Measurements from ENCODE around the gene SLC4A1AP.

The SLC4A1AP gene

DNA sequence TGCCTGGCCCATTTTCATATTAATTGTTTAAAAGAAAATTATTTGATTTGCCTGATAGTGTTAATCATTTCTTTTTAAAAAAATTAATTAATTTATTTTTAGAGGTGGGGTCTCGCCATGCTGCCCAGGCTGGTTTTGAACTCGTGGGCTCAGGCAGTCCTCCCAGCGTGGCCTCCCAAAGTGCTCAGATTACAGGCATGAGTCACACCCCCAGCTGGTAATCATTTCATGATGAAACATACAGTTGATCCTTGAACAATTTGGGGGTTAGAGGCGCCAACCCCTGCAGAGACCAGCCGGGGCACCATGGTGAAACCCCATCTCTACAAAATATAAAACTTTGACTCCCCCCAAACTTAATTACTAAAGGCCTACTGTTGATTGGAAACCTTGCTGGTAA lies 26.9 kb upstream of the SLC4A1AP start:
- DNase-seq, result no peak
- H3K36me3 Mint-ChIP-seq, result peaks cover 44 to 56% of the 10 kb centered on the region in 2 donors
- H3K27ac Mint-ChIP-seq, result no peak overlapping the region

DNA sequence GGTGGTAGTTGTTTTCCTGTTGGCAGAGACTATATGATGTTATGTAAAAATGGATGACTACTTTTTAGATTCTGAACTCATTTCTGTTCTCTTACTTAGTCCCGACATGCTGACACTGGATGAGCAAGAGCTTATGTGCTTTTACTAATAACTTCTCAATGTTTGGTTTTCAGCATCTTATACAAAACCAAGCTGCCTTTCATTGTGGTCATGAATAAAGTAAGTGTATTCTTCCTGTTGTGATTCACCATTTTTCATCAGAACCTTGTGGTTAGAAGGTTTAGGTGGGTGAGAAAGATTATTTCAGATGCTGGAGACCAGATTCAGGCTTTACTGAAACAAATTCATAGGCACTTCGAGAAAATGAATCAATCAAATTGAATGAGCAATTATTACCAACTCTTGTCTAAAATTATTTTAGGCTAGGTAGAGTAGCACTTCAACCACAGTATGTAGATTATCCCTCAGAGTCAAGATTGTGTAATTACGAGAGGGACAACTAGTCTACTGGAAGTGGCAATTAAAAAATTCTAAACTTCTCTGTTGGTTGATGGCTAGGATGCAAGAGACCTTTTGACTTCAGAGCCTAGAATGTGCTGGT lies 25.6 kb upstream of the SLC4A1AP start:
- H3K9me3 Mint-ChIP-seq, result no peaks in the 10 kb centered on the region
- H3K4me1 Mint-ChIP-seq, result peaks cover 5% of the 10 kb centered on the region in 2 donors
- peak overlapping the region; percentile 16 for H3K27ac Mint-ChIP-seq
- H3K4me3 Mint-ChIP-seq, result no peak overlapping the region
- no peak for DNase-seq
- peak in 1 of 2 donors; percentile 52 for ATAC-seq (replicated peaks)
- H3K27me3 Mint-ChIP-seq, result no peaks in the 10 kb centered on the region
- peaks cover 39 to 49% of the 10 kb centered on the region in 2 donors for H3K36me3 Mint-ChIP-seq

More for the DNA sequence above, 26.9 kb upstream of the SLC4A1AP start:
- ATAC-seq (replicated peaks), result no peak
- H3K4me1 Mint-ChIP-seq, result peaks cover 5 to 8% of the 10 kb centered on the region in 2 donors
- no peaks in the 10 kb centered on the region for H3K9me3 Mint-ChIP-seq
- H3K27me3 Mint-ChIP-seq, result no peaks in the 10 kb centered on the region
- no peak overlapping the region for H3K4me3 Mint-ChIP-seq

DNA sequence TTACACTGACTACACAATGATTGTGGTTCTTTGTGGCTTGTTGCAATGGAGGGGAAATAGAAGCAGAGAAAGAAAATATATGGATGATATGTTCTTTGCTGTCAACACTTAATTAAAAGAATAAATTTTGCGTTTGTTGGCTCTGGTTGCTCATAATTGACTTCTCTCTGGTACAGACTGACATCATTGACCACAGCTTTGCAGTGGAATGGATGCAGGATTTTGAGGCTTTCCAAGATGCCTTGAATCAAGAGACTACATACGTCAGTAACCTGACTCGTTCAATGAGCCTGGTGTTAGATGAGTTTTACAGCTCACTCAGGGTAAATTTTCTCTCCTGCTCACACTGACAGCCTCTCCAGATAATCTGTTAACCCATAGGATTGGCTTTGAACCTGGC lies 25.0 kb upstream of the SLC4A1AP start:
- Mint-ChIP-seq H3K27me3 (no peaks in the 10 kb centered on the region), H3K4me3 (no peak overlapping the region), H3K27ac (peak overlapping the region; percentile 15), H3K4me1 (peaks cover 5% of the 10 kb centered on the region in 2 donors), H3K36me3 (peaks cover 39 to 46% of the 10 kb centered on the region in 2 donors), H3K9me3 (no peaks in the 10 kb centered on the region)
- DNase-seq (no peak), ATAC-seq (replicated peaks) (no peak)

DNA sequence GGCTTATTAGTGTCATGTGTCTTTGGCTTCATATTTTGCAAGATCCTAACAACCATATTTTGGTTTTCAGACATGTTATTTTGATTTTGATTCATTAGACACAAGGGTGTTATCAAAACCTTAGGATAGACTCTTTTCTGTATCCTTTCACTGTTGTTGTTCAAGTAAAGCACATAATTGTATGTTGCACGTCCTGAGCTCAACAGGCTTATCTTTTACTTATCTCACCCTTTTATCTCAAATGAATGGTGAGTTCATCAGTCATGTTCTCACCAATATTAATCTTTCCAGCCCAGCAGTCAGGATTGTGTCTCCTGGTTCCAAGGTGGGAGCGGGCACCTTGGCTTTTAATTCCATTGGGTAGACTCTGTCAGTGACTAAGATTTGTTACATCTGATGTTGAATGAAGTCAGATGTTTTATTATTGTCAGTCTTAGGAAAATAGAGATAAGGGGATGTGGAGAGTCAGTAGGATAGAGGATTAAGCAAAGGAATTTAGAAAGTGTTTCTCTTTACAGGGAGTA lies 22.9 kb upstream of the SLC4A1AP start:
- H3K4me3 Mint-ChIP-seq, result no peak overlapping the region
- H3K4me1 Mint-ChIP-seq, result peaks cover 3 to 5% of the 10 kb centered on the region in 2 donors
- no peaks in the 10 kb centered on the region for H3K9me3 Mint-ChIP-seq
- no peak for ATAC-seq (replicated peaks)
- peaks cover 29 to 33% of the 10 kb centered on the region in 2 donors for H3K36me3 Mint-ChIP-seq
- no peak for DNase-seq
- no peak overlapping the region for H3K27ac Mint-ChIP-seq
- no peaks in the 10 kb centered on the region for H3K27me3 Mint-ChIP-seq

DNA sequence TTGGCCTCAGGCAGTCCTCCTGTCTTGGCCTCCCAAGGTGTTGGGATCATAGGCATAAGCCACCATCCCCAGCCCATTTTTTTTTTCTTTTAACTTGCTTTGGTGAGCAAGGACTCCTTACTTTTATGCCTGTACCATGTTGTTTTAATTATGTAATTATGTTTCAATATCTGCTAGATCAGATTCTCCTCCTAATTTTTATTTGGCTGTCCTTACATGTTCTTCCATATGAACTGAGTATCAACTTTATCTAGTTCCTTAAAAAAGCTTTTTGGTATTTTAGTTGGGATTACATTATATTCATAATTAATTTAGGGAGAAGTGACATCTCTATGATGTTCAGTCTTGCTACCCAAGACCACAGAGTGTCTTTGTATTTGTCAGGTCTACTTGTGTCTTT lies 18.5 kb upstream of the SLC4A1AP start:
- DNase-seq, result no peak
- H3K4me1 Mint-ChIP-seq, result no peaks in the 10 kb centered on the region
- H3K27ac Mint-ChIP-seq, result no peak overlapping the region
- peaks cover 24 to 31% of the 10 kb centered on the region in 2 donors for H3K36me3 Mint-ChIP-seq
- H3K27me3 Mint-ChIP-seq, result no peaks in the 10 kb centered on the region
- no peak for ATAC-seq (replicated peaks)
- no peak overlapping the region for H3K4me3 Mint-ChIP-seq
- H3K9me3 Mint-ChIP-seq, result no peaks in the 10 kb centered on the region

DNA sequence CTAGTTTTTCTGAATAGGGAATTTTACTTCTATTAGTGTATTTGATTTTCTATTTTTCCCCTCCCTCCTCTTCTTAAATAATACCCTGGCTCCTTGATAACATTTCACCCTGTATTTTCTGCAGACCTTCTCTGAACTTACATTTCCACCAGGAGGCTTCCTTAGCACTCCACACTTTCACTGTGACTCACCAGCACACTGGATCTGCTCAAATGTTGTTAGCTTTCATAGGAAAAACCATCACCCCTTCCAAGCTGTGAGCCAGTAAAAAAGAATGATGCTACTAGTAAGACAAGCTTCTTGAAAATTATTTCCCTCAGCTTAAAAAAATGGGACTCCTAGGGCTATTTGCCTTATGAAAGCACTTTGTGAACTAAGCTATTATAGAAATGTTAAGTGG lies 16.4 kb upstream of the SLC4A1AP start:
- Mint-ChIP-seq H3K9me3 (no peaks in the 10 kb centered on the region), H3K4me1 (no peaks in the 10 kb centered on the region), H3K27ac (no peak overlapping the region), H3K27me3 (no peaks in the 10 kb centered on the region), H3K36me3 (peaks cover 20 to 31% of the 10 kb centered on the region in 2 donors), H3K4me3 (no peak overlapping the region)
- no peak for ATAC-seq (replicated peaks)
- no peak for DNase-seq

DNA sequence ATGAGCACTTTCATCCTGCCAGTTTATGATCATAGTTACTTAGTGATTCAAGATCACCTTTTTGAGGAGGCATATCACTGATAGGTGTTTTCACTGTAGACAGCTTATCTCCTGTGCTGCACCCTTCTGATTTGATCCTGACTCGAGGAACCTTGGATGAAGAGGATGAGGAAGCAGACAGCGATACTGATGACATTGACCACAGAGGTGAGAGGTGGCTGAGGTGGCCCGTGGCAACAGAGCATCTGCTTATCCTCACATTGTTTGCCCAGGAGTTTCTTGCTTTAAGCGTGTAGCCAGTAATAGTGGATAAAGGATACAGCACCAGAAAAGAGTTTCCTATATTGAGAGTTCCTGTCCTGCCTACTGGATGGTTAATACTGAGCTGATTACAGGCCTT lies 16.0 kb upstream of the SLC4A1AP start:
- H3K4me3 Mint-ChIP-seq, result no peak overlapping the region
- DNase-seq, result no peak
- H3K27ac Mint-ChIP-seq, result no peak overlapping the region
- H3K4me1 Mint-ChIP-seq, result no peaks in the 10 kb centered on the region
- ATAC-seq (replicated peaks), result no peak
- H3K27me3 Mint-ChIP-seq, result no peaks in the 10 kb centered on the region
- H3K9me3 Mint-ChIP-seq, result no peaks in the 10 kb centered on the region
- H3K36me3 Mint-ChIP-seq, result peaks cover 20 to 32% of the 10 kb centered on the region in 2 donors

DNA sequence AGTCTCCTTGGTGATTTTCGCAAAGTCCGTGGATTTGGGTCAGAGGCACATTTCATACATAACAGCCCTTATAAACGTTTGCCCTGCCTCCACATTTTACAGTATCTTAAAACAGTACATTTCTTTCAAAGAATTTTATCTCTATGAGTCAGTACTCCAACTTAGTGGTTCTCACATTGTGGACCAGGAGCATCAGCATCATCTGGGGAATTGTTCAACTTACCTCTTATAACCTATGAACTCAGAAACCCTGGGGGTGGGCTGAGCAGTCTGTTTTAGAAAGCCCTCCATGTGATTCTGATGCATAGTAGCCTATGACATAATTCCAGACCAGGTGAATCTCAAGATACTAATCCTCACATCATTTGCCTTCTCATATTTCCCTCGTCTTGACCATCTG lies 12.6 kb upstream of the SLC4A1AP start:
- Mint-ChIP-seq H3K4me3 (no peak overlapping the region), H3K27me3 (no peaks in the 10 kb centered on the region), H3K27ac (no peak overlapping the region), H3K36me3 (peaks cover 43 to 51% of the 10 kb centered on the region in 2 donors), H3K4me1 (peaks cover 6 to 12% of the 10 kb centered on the region in 2 donors), H3K9me3 (no peaks in the 10 kb centered on the region)
- no peak for ATAC-seq (replicated peaks)
- DNase-seq, result no peak

DNA sequence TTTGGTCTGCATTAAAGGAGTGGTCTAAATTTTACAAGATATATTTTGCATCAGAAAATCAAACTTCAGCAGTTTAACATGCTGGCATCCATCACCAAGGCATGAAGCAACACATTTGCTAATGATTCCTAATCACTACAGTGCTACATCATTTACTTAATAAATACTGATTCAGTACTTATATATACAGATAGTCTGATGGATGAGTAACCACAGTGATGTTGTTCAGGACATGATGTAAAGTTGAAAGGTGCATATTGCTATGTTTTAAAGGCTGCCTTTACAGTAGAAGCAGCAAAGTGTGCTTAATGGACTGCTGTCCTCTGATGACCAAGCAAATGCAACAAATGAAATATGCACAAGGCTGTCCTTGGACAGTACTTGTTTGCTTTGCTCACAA lies 11.3 kb upstream of the SLC4A1AP start:
- Mint-ChIP-seq H3K27ac (no peak overlapping the region), H3K36me3 (peaks cover 48 to 58% of the 10 kb centered on the region in 2 donors), H3K4me3 (no peak overlapping the region), H3K4me1 (peaks cover 6 to 12% of the 10 kb centered on the region in 2 donors), H3K9me3 (no peaks in the 10 kb centered on the region), H3K27me3 (no peaks in the 10 kb centered on the region)
- DNase-seq (no peak), ATAC-seq (replicated peaks) (no peak)

DNA sequence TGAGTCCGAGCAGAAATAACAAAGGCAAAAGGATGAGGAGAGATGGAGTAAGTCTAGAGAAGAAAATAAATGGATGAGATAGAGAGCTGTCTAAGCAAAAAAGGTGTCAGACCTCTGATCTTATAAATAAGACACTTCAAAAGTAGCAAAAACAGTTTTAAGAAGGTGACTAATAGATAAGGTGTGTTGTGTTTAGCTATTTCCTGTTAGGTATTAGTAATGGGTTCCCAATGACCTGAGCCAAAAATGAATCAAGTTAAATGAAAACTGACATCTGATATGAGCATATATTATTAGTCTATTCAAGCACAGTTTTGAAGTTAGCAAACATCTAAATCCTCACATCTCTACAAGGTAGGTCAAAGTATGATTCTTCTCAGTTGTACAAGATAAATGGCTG lies 10.9 kb upstream of the SLC4A1AP start:
- no peak overlapping the region for H3K27ac Mint-ChIP-seq
- H3K9me3 Mint-ChIP-seq, result no peaks in the 10 kb centered on the region
- no peak for ATAC-seq (replicated peaks)
- peaks cover 44 to 55% of the 10 kb centered on the region in 2 donors for H3K36me3 Mint-ChIP-seq
- no peaks in the 10 kb centered on the region for H3K27me3 Mint-ChIP-seq
- H3K4me3 Mint-ChIP-seq, result no peak overlapping the region
- no peak for DNase-seq
- H3K4me1 Mint-ChIP-seq, result peaks cover 6 to 12% of the 10 kb centered on the region in 2 donors

DNA sequence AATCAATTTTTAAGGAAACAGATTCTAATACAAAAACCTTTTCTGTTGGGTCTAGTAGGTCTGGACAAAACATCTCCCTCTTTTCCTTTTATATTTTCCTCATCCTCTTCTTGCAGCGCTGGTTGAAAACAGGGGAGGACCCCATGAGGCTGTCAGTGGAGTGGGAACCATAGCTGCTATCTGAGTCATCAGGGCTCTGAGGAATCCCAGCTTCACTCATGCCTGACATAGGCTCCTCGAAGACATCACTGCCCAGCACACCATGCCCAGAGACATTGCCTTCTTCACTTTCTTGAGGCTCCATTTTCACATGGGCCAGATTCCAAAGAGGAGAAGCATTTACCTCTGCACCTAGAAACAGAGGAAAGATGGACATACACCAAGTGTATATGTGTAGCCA lies 10.3 kb upstream of the SLC4A1AP start:
- ATAC-seq (replicated peaks) (no peak), DNase-seq (no peak)
- H3K9me3 Mint-ChIP-seq, result no peaks in the 10 kb centered on the region
- H3K36me3 Mint-ChIP-seq, result peaks cover 38 to 50% of the 10 kb centered on the region in 2 donors
- H3K4me1 Mint-ChIP-seq, result peaks cover 6 to 12% of the 10 kb centered on the region in 2 donors
- H3K4me3 Mint-ChIP-seq, result no peak overlapping the region
- no peaks in the 10 kb centered on the region for H3K27me3 Mint-ChIP-seq
- peak overlapping the region; percentile 77 for H3K27ac Mint-ChIP-seq

DNA sequence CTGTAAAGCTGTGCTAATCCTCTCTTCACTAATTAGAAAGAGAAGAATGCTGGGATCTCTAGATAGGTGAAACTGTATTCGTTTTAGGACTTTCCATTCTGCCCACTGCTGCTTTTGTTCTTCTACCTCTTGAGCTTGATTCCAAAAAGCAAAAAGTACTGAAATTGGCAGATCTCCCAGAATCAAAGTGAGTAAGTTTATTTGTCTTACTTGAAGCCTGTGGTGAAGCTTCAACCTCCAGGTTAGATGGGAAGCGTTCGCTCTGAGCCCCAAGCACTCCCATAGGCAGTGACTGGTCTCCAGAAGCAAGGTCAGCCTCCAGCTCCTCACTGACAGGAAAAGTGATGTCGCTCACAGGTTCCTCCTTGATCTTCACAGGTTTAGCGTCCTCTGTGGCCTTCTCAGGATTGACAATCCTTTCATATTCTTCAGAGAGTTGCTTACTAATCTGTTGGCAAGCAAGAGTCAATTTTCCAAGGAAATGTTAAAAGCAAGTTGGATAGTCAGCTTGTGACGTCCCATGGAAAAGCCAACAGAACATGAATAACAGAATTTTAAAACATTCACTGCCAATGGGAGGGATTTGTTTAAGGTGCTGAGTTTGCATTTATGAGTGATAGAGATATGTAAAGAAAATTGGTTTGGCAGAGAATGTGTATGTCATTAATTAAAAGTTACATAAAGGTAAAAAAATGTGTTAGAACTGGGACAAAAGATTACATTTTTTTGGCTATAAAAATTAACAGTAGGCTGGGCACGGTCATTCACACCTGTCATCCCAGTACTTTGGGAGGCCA lies 8.3 kb upstream of the SLC4A1AP start:
- Mint-ChIP-seq H3K9me3 (no peaks in the 10 kb centered on the region), H3K4me1 (peaks cover 9 to 12% of the 10 kb centered on the region in 2 donors), H3K27ac (no peak overlapping the region), H3K36me3 (peaks cover 42 to 47% of the 10 kb centered on the region in 2 donors), H3K27me3 (no peaks in the 10 kb centered on the region), H3K4me3 (no peak overlapping the region)
- DNase-seq (no peak), ATAC-seq (replicated peaks) (no peak)

DNA sequence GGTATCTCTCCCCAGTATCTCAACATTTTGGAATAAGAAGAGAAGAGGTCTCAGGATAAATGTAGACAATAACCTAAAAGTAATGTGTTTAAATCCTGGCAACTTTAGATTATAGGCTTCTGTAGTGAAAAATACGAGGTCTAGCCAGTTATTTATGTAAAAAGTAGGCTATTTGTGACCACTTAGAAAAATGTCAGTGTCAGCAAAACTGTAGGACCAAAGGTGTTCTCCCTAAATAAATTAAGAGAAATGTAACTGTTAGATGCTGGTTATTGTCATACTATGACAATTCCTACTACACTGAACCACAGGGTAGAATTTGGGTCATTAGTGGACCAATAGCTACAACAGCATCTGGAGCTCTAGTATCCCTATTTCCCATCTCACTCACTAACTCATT lies 2.3 kb upstream of the SLC4A1AP start:
- no peaks in the 10 kb centered on the region for H3K9me3 Mint-ChIP-seq
- H3K4me1 Mint-ChIP-seq, result peaks cover 16 to 38% of the 10 kb centered on the region in 2 donors
- H3K27ac Mint-ChIP-seq, result no peak overlapping the region
- ATAC-seq (replicated peaks) (no peak), DNase-seq (no peak)
- no peaks in the 10 kb centered on the region for H3K27me3 Mint-ChIP-seq
- H3K36me3 Mint-ChIP-seq, result peaks cover 27 to 30% of the 10 kb centered on the region in 2 donors
- H3K4me3 Mint-ChIP-seq, result peak overlapping the region in 1 of 2 donors; percentile 32

DNA sequence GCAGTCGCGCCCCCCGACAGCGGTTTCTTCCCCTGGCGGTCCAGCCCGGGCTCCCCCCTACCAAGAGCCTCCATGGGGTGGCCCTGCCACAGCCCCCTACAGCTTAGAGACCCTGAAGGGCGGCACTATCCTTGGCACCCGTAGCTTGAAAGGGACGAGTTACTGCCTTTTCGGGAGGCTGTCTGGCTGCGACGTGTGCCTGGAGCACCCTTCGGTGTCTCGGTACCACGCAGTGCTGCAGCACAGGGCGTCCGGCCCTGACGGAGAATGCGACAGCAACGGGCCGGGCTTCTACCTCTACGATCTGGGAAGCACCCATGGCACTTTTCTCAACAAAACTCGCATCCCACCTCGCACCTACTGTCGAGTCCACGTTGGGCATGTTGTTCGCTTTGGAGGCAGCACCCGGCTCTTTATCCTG lies 475 bp downstream of the SLC4A1AP start:
- H3K27me3 Mint-ChIP-seq, result no peaks in the 10 kb centered on the region
- DNase-seq (no peak), ATAC-seq (replicated peaks) (peak; percentile 28 to 30)
- H3K9me3 Mint-ChIP-seq, result no peaks in the 10 kb centered on the region
- H3K4me3 Mint-ChIP-seq, result peak overlapping the region; percentile 99 to 100
- H3K36me3 Mint-ChIP-seq, result peaks cover 31 to 33% of the 10 kb centered on the region in 2 donors
- H3K27ac Mint-ChIP-seq, result peak overlapping the region; percentile 99
- peaks cover 19 to 44% of the 10 kb centered on the region in 2 donors for H3K4me1 Mint-ChIP-seq
